Measurements from ENCODE around the gene SLC27A5.

- TF ChIP-seq POLR2AphosphoS5 (IDR thresholded peaks at IDR 0.05; ENCODE audit: low read depth), result no peak
- TF ChIP-seq REST (IDR thresholded peaks at IDR 0.05; ENCODE audit: unreplicated experiment), result no peak
- TF ChIP-seq CREB1 (CRISPR knock-in tag; IDR thresholded peaks at IDR 0.05; ENCODE audit: low read depth), result no peak
- no peak for TF ChIP-seq CTCF (conservative IDR thresholded peaks at IDR 0.05; ENCODE audit: low read depth in 2 of 2)
- TF ChIP-seq NANOG (IDR thresholded peaks at IDR 0.05; ENCODE audit: borderline replicate concordance), result no peak
Observed at GRCh38 chr19:58479303-58479702, 32.5 kb downstream of the SLC27A5 start.

All from GM23338 (cell line).